ENCODE data around the gene ZNF135.

ZNF135 gene

DNA sequence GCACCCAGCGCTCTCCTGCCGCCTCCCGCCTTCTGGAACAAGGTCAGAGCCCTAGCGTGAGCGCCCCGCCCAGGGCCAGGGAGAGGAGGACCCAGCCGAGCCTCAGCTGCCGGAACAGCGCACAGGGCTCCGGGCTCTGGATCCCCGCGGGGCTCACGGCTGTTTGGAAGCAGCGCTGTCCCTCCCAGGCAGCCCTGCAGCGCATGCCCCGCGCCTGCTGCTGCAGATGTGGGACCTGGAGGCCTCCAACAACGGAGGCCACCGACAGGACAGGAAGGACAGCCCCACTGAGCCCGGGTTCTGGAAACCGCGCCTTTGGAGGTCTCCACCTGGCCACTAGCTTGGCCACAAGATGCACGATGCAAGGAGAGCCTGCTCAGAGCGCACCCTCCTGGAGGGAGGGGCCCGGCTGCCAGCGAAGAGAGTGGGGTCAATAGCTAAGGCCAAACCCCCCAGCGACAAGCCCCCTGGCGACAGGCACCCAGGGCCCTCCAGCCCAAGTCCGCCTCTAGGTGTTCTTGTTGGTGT is 26.3 kb downstream of the ZNF135 start:
- no peak overlapping the region for H3K27ac ChIP-seq
- TF ChIP-seq, protein P1, sequence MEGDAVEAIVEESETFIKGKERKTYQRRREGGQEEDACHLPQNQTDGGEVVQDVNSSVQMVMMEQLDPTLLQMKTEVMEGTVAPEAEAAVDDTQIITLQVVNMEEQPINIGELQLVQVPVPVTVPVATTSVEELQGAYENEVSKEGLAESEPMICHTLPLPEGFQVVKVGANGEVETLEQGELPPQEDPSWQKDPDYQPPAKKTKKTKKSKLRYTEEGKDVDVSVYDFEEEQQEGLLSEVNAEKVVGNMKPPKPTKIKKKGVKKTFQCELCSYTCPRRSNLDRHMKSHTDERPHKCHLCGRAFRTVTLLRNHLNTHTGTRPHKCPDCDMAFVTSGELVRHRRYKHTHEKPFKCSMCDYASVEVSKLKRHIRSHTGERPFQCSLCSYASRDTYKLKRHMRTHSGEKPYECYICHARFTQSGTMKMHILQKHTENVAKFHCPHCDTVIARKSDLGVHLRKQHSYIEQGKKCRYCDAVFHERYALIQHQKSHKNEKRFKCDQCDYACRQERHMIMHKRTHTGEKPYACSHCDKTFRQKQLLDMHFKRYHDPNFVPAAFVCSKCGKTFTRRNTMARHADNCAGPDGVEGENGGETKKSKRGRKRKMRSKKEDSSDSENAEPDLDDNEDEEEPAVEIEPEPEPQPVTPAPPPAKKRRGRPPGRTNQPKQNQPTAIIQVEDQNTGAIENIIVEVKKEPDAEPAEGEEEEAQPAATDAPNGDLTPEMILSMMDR (conservative IDR thresholded peaks at IDR 0.05) = no peak
- no peak for TF ChIP-seq ZFX (IDR thresholded peaks at IDR 0.05)

DNA sequence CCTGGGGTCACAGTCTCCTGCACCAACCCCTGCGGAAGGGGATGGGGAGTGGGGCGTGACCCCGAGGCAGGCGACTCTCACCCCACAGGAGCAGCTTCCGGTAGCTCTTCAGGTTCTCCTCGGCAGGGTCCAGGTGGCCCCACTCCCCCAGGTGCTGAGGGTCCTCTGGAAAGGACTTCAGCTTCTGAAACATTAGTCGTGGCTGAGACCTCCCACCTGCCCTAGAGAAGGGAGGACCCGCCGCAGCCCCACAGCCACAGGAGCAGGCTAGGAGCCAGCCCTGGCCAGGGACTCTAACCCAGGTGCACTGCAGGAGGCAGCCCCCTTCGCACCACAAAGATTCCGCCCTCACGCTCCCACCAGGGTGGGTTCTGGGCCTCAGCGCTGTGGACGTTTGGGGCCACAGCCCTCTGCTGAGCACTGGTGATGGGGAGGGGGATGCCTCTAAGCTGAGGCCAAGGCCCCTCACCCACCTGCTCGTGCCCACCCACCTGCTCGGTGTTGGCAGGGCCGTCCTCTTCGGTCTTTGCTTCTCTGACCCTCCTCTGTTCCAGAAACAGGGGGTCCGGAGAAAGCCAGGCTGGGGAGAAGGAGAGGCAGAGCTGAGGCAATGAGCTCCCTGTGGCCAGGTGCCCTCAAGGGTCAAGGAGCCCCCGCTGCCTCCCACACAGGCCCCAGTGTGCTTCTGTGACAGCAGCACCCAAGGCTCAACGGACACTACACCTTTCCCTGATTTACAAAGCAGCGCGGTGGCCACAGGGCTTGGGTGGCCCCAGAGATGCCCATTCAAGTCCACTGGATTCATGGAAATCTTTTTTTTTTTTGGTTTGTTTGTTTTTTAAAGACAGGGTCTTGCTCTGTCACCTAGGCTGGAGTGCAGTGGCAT is 28.0 kb downstream of the ZNF135 start:
- no peak for TF ChIP-seq ZFX (IDR thresholded peaks at IDR 0.05)
- TF ChIP-seq, protein P1 (conservative IDR thresholded peaks at IDR 0.05) = no peak
- H3K27ac ChIP-seq = no peak overlapping the region

DNA sequence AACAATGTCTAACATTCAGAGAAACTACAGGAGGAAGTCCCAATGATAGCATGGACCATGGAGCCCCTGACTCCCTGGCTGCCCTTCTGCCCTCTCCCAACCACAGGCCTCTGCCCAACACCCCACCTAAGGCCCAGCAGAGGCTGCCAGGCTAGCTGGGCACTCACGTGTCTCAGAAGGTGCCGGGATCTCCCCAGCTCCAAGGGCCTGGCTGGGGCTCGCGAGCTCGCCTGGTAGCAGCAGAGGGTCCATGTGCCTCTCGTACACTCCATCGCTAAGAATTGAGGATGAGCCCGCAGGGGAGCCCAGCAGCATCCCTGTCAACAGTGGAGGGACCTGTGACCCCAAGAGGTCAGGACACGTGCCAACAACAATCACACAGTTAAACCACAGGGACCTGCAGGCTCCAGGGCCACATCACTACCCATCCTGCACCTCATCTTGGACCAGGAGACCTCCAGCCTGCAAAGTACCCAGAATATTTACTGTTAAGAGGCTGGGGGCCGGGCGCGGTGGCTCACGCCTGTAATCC is 29.5 kb downstream of the ZNF135 start:
- TF ChIP-seq ZFX (IDR thresholded peaks at IDR 0.05) = no peak
- TF ChIP-seq, protein P1 (conservative IDR thresholded peaks at IDR 0.05) = no peak

DNA sequence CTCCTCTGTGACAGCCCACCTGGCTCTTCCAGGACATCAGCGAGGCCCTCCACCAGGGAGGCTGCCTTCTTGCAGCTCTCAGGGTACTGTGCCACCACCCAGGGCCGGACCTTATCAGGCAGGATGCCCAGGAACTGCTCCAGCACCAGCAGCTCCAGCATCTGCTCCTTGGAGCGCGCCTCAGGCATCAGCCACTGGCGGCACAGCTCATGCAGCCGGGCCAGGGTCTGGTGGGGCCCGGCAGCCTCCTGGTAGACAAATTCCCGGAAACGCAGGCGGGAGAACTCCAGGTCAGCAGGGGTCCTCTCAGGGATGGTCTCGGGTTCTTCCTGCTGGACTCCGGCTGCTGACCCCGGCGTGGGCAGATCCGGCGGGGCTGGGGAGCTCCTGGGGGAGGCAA is 30.8 kb downstream of the ZNF135 start:
- no peak overlapping the region for H3K27ac ChIP-seq
- TF ChIP-seq ZFX (IDR thresholded peaks at IDR 0.05) = no peak
- TF ChIP-seq, protein P1 (conservative IDR thresholded peaks at IDR 0.05) = no peak

More for the DNA sequence above, 29.5 kb downstream of the ZNF135 start:
- H3K27ac ChIP-seq = no peak overlapping the region

DNA sequence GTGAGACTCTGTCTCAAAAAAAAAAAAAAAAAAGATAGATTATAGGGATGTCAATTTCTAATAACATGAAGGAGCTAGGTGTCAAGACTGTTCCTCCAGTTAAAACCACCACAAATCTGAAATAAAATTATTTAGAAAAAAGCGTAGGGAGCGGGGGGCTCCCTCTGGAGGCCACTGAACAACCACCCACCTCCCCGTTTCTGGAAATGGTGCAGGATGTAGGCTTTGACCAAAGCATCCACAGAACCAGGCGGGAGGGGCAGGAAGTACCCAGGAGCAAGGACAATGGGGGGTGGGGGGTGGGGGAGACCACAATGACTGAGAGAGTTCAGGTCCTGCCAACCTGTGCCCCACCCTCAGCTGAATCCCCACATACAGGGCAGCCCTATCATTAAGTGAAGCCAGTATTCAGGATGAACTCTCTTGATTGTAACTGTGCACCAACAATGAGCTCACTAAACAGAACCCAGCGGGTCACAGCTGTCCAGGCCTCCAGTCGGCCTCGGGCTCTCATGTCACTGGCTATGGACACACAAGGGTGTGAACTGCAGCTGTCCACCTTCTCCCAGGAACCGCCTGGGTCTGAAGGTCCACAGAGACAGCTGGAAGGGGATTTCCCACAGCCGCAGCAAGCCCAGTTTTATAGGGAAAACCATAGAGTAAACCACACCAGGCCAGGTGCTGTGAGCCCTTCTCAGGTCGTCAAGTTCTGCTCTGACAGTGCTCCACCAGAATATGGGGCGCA is 32.3 kb downstream of the ZNF135 start:
- TF ChIP-seq, protein P1 (conservative IDR thresholded peaks at IDR 0.05) = no peak
- no peak for TF ChIP-seq ZFX (IDR thresholded peaks at IDR 0.05)
- H3K27ac ChIP-seq = no peak overlapping the region

DNA sequence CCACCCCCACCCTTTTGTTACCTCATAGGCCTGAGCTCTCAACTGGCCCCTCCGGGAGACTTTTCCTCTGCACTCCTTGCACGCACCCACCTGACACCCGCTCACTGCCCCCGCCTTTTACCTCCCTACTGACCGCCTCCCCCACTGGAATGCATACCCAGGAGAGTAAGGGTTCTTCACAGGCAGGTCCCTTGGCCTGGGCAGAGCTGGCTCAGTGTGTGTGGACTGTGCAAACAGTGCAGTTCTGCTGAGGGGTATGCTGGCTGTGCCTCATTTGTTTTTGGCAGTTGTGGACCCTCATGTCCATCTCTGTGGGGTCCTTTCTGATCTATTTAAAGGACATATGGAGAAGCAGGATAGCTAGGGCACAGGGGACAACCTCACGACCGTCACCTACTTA is 34.0 kb downstream of the ZNF135 start:
- no peak for TF ChIP-seq ZFX (IDR thresholded peaks at IDR 0.05)
- TF ChIP-seq, protein P1 (conservative IDR thresholded peaks at IDR 0.05) = no peak
- no peak overlapping the region for H3K27ac ChIP-seq
